ENCODE data around the gene CREB3. TPM values are rescaled to one million over a fixed set of nuclear protein-coding genes. Genes with fewer than 3 reads are reported as not detected.

CREB3 gene
- total RNA-seq, 1 donor from 2014 or later, result 28.1 TPM

- H3K36me3 ChIP-seq, result peaks cover 24% of the 10 kb centered on the region
- H3K4me1 ChIP-seq, result peaks cover 43% of the 10 kb centered on the region
- TF ChIP-seq, protein P1, sequence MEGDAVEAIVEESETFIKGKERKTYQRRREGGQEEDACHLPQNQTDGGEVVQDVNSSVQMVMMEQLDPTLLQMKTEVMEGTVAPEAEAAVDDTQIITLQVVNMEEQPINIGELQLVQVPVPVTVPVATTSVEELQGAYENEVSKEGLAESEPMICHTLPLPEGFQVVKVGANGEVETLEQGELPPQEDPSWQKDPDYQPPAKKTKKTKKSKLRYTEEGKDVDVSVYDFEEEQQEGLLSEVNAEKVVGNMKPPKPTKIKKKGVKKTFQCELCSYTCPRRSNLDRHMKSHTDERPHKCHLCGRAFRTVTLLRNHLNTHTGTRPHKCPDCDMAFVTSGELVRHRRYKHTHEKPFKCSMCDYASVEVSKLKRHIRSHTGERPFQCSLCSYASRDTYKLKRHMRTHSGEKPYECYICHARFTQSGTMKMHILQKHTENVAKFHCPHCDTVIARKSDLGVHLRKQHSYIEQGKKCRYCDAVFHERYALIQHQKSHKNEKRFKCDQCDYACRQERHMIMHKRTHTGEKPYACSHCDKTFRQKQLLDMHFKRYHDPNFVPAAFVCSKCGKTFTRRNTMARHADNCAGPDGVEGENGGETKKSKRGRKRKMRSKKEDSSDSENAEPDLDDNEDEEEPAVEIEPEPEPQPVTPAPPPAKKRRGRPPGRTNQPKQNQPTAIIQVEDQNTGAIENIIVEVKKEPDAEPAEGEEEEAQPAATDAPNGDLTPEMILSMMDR (IDR thresholded peaks at IDR 0.05), result no peak
- DNase-seq (peak; percentile 56), ATAC-seq (peak; percentile 81 to 88)
- H3K9me3 ChIP-seq, result no peaks in the 10 kb centered on the region
- intact Hi-C loops (cut with DNase I), result no loop called here
- H3K27me3 ChIP-seq (ENCODE audit: low read depth), result no peaks in the 10 kb centered on the region
- H3K4me3 ChIP-seq, result peak overlapping the region; percentile 68
- peak overlapping the region; percentile 93 for H3K27ac ChIP-seq
Observed at GRCh38 chr9:35757226-35757891, 24.9 kb downstream of the CREB3 start.

GRCh38 chr9:35757892-35758275 lies 25.4 kb downstream of the CREB3 start:
- H3K27ac ChIP-seq, result peak overlapping the region; percentile 93
- peak overlapping the region; percentile 68 for H3K4me3 ChIP-seq
- H3K27me3 ChIP-seq (ENCODE audit: low read depth), result no peaks in the 10 kb centered on the region
- no peak for ATAC-seq
- TF ChIP-seq, protein P1 (IDR thresholded peaks at IDR 0.05), result no peak
- H3K36me3 ChIP-seq, result peaks cover 19% of the 10 kb centered on the region
- peaks cover 43% of the 10 kb centered on the region for H3K4me1 ChIP-seq
- intact Hi-C loops (cut with DNase I), result no loop called here
- no peaks in the 10 kb centered on the region for H3K9me3 ChIP-seq
- no peak for DNase-seq

DNA sequence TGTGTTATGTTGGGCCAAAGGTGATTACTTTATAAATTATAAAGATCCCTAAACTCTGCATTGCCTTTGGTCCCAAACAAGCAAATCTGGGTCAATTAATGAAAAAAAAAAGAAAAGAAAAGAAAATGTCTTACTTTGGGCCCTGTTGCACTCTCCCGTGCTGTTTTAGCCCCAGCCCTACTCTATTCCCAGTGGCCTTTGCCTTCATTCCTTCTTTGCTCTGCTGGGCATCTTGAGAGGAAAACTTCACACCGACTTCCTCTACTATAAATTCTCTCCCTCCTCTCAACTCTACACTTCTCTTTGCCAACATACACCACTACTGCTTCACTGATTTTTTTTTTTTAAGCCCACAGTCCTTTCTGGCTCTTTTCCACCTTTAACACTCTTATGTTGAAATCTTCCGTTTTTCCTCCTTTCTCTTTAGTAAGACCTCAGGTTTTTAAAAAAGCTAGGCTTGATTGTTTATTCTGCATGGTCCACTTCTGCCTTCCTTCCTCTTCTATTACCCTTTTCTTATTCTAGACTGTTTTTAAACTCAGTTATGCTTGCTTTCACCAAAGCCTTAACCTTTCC lies 26.1 kb downstream of the CREB3 start:
- peaks cover 43% of the 10 kb centered on the region for H3K4me1 ChIP-seq
- intact Hi-C loops (cut with DNase I), result no loop called here
- peak in 1 of 2 donors; percentile 10 for ATAC-seq

GRCh38 chr9:35759795-35760194 lies 27.3 kb downstream of the CREB3 start:
- ATAC-seq (no peak), DNase-seq (no peak)
- Histone ChIP-seq H3K9me3 (no peaks in the 10 kb centered on the region), H3K27me3 (ENCODE audit: low read depth) (no peaks in the 10 kb centered on the region), H3K4me1 (peaks cover 43% of the 10 kb centered on the region), H3K27ac (no peak overlapping the region), H3K4me3 (no peak overlapping the region), H3K36me3 (no peaks in the 10 kb centered on the region)
- TF ChIP-seq, protein P1 (IDR thresholded peaks at IDR 0.05), result no peak
- intact Hi-C loops (cut with DNase I), result no loop called here

More for the DNA sequence above, 26.1 kb downstream of the CREB3 start:
- peak overlapping the region; percentile 93 for H3K27ac ChIP-seq
- no peaks in the 10 kb centered on the region for H3K27me3 ChIP-seq (ENCODE audit: low read depth)
- no peak for DNase-seq
- TF ChIP-seq, protein P1 (IDR thresholded peaks at IDR 0.05), result no peak
- no peaks in the 10 kb centered on the region for H3K9me3 ChIP-seq
- no peak overlapping the region for H3K4me3 ChIP-seq
- peaks cover 12% of the 10 kb centered on the region for H3K36me3 ChIP-seq

DNA sequence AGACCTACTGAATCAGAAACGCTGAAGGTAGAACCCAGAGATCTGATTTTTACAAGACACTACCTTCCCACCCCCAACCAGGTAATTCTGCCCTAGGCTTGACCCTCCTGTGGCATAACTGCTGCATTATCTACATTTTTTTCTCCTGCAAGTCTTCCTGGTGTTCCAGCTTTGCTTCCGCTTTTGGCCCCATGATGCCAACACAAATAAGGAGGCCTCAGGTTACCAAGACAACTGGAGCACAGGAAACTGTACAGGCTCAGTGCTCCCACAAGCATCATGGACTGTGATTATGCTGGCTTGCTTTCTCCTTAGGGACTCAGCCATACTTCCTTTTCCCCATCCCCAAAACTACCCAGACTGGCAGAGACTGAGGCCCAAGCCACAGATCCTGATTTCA lies 28.2 kb downstream of the CREB3 start:
- ATAC-seq (no peak), DNase-seq (no peak)
- Histone ChIP-seq H3K4me1 (peaks cover 43% of the 10 kb centered on the region), H3K27ac (peak overlapping the region; percentile 33), H3K27me3 (ENCODE audit: low read depth) (no peaks in the 10 kb centered on the region), H3K4me3 (no peak overlapping the region), H3K36me3 (no peaks in the 10 kb centered on the region), H3K9me3 (no peaks in the 10 kb centered on the region)
- TF ChIP-seq, protein P1 (IDR thresholded peaks at IDR 0.05), result no peak
- intact Hi-C loops (cut with DNase I), result no loop called here

Data from lower lobe of right lung (tissue), 2 donors.